Adrenal gland (tissue), 12 donors: ENCODE results near the gene SYCN. TPM values are rescaled to one million over a fixed set of nuclear protein-coding genes. Genes with fewer than 3 reads are reported as not detected.

ENCODE experiments used
- DNase-seq, 7 donors: peaks; one replicate each; pipeline ENCODE4 v3.0.0-alpha.2; 2019 to 2020
- H3K27ac ChIP-seq, 5 donors: fragments of 200-600 bp; sonication (generic) in 4 of 5; 1 replicate in 3 of 5; 2 replicates in 2 of 5; pipeline versions ENCODE4 v1.5.1 to v1.8.0; 2016 to 2020; ENCODE audit warnings: mild to moderate bottlenecking in 1 of 5
- H3K27me3 ChIP-seq: fragments of 200-600 bp; 2 replicates; pipeline ENCODE4 v1.8.0; 2021
- H3K36me3 ChIP-seq, 2 donors: fragments of 200-600 bp; replicated peaks in 1 of 2; 1 replicate in 1 of 2; 2 replicates in 1 of 2; pipeline versions ENCODE4 v1.5.1 to v1.8.0; 2018 to 2022
- H3K4me1 ChIP-seq, 2 donors: fragments of 200-600 bp; replicated peaks in 1 of 2; 1 replicate in 1 of 2; 2 replicates in 1 of 2; pipeline versions ENCODE4 v1.5.1 to v1.8.0; 2018 to 2021
- H3K4me3 ChIP-seq, 4 donors: fragments of 200-600 bp; sonication (generic) in 3 of 4; one replicate each; pipeline ENCODE4 v1.5.1; 2016 to 2018
- H3K9me3 ChIP-seq, 3 donors: fragments of 200-600 bp; sonication (generic) in 1 of 3; replicated peaks in 1 of 3; 1 replicate in 2 of 3; 2 replicates in 1 of 3; pipeline versions ENCODE4 v1.5.1 to v1.8.0; 2016 to 2021
- CTCF ChIP-seq, 6 experiments: fragments of 450-650 bp in 4 of 6; fragments of 200-600 bp in 2 of 6; sonication (generic) in 1 of 6; IDR thresholded peaks; 1 replicate in 5 of 6; 2 replicates in 1 of 6; pipeline versions ENCODE4 v1.5.1 to v1.8.0; 2016 to 2021; ENCODE audit warnings: antibody characterized with exemption in 6 of 6, mild to moderate bottlenecking in 2 of 6, moderate library complexity in 1 of 6
- POLR2A ChIP-seq, 2 donors: fragments of 450-650 bp; IDR thresholded peaks; one replicate each; pipeline ENCODE4 v1.6.1; 2017; ENCODE audit warnings: antibody characterized with exemption in 2 of 2, mild to moderate bottlenecking in 2 of 2, moderate library complexity in 1 of 2
- WGBS, 4 donors: extraction: QIAGEN DNeasy Blood & Tissue Kit in 2 of 4; methylation state at CpG; one replicate each; pipeline versions ENCODE4 v1.1.5 to v1.1.7; 2013 to 2017; 5-methylcytosine and 5-hydroxymethylcytosine counted together
- intact Hi-C, 2 donors: fragments of 100-400 bp; cut with DNase I; formaldehyde crosslinking; loops; one replicate each; pipeline versions ENCODE4 v1.14.1 to v1.15.0; 2022 to 2023
- polyA plus RNA-seq, 3 donors: library from polyadenylated mRNA; stranded (reverse); fragments of 200-250 nt in 2 of 3; fragments of 350-450 nt in 1 of 3; fragmentation: Illumina TruSeq in 1 of 3; extraction: RNeasy Lipid Tissue Mini Kit (QIAGEN cat#74804) in 1 of 3; gene quantifications; one replicate each; pipeline ENCODE4 v1.2.3, GENCODE V29; 2013 to 2014
- total RNA-seq, 9 donors: library from RNA; depleted of rRNA in 4 of 9; stranded (reverse); fragments of >200 nt in 4 of 9; fragments of 120-200 nt in 1 of 9; fragmentation: NEBNext Ultra II Directional in 1 of 9; extraction: Animal tissue kit (Norgen Biotek cat#: 25700) in 1 of 9; gene quantifications; one replicate each; pipeline versions ENCODE4 v1.1.0 to v1.2.4, GENCODE V29; 2013 to 2023
- donor health status: healthy with polysubstance abuse.
- donor health status: Bipolar disorder and iron deficiency.
- donor health status: DM: yes; HTN: yes; CAD: no.
- donor health status: DM: no; HTN: no; CAD: no.
- donor health status: DM: no; HTN: no; CAD: no.
- donor health status: DM: yes; HTN: yes; CAD: no.

Gene SYCN
- total and polyA plus RNA-seq, 12 donors = 0.43 to 0.76 (median 0.67) TPM; not detected in 9

GRCh38 chr19:39186391-39186790 lies 17.7 kb downstream of the SYCN start:
- intact Hi-C loops = loop anchor here (5.0 kb wide), 2 partner anchors 59 to 64 kb away; partner anchors contain the start of gene PAK4 (in 1 of the 2)
- Histone ChIP-seq H3K36me3 (no peaks in the 10 kb centered on the region), H3K4me1 (no peaks in the 10 kb centered on the region), H3K9me3 (no peaks in the 10 kb centered on the region), H3K4me3 (no peak overlapping the region), H3K27me3 (no peaks in the 10 kb centered on the region), H3K27ac (no peak overlapping the region)
- no peak for TF ChIP-seq POLR2A (IDR thresholded peaks at IDR 0.05)
- no peak for TF ChIP-seq CTCF (IDR thresholded peaks at IDR 0.05)
- WGBS, 4 donors = 84 to 90% (median 88%) methylated on average over 8 of the region's 8 CpGs
- DNase-seq = no peak

- Histone ChIP-seq H3K27ac (no peak overlapping the region), H3K4me3 (no peak overlapping the region), H3K9me3 (no peaks in the 10 kb centered on the region), H3K36me3 (peaks cover 0 to 10% of the 10 kb centered on the region in 2 donors), H3K4me1 (no peaks in the 10 kb centered on the region), H3K27me3 (no peaks in the 10 kb centered on the region)
- intact Hi-C loops = no loop called here
- DNase-seq = no peak
- TF ChIP-seq POLR2A (IDR thresholded peaks at IDR 0.05) (no peak), CTCF (IDR thresholded peaks at IDR 0.05) (no peak)
- WGBS, 4 donors = 86 to 92% (median 89%) methylated on average over 8 of the region's 8 CpGs
These were observed 21.0 kb downstream of the SYCN start for GRCh38 chr19:39183104-39183503.

- no peak for TF ChIP-seq CTCF (IDR thresholded peaks at IDR 0.05)
- no peak for TF ChIP-seq POLR2A (IDR thresholded peaks at IDR 0.05)
- intact Hi-C loops = no loop called here
- no peaks in the 10 kb centered on the region for H3K9me3 ChIP-seq
- no peak overlapping the region for H3K27ac ChIP-seq
- H3K36me3 ChIP-seq = peaks cover 0 to 12% of the 10 kb centered on the region in 2 donors
- no peak overlapping the region for H3K4me3 ChIP-seq
- no peaks in the 10 kb centered on the region for H3K27me3 ChIP-seq
- no peaks in the 10 kb centered on the region for H3K4me1 ChIP-seq
- DNase-seq = no peak
- WGBS, 4 donors = 68 to 80% (median 76%) methylated on average over 4 of the region's 4 CpGs
These were observed 21.9 kb downstream of the SYCN start for GRCh38 chr19:39182174-39182505.

GRCh38 chr19:39181500-39182173 lies 22.4 kb downstream of the SYCN start:
- DNase-seq = no peak
- Histone ChIP-seq H3K4me1 (no peaks in the 10 kb centered on the region), H3K36me3 (peaks cover 0 to 17% of the 10 kb centered on the region in 2 donors), H3K4me3 (no peak overlapping the region), H3K27me3 (no peaks in the 10 kb centered on the region), H3K9me3 (no peaks in the 10 kb centered on the region), H3K27ac (no peak overlapping the region)
- 74 to 84% (median 80%) methylated on average over 14 to 21 of the region's 21 CpGs for WGBS, 4 donors
- intact Hi-C loops = no loop called here
- TF ChIP-seq CTCF (IDR thresholded peaks at IDR 0.05) = no peak
- TF ChIP-seq POLR2A (IDR thresholded peaks at IDR 0.05) = no peak
